HUES48 (cell line): ENCODE measurements around the gene IKBKE.
A peak's percentile ranks its signal among the peaks of the same experiment; 100 is the strongest.

Experiments used
- H3K27ac ChIP-seq: one replicate; pipeline ENCODE4 v1.7.0; 2013; ENCODE audit warnings: low read depth, low read length, inconsistent platforms
- H3K27me3 ChIP-seq: 2 replicates; pipeline ENCODE4 v1.6.1; 2013; ENCODE audit warnings: mild to moderate bottlenecking, low read length; ENCODE audit not compliant: control insufficient read depth, insufficient read depth
- H3K36me3 ChIP-seq: 2 replicates; pipeline ENCODE4 v1.6.1; 2013; ENCODE audit warnings: low read length; ENCODE audit not compliant: control insufficient read depth, insufficient read depth
- H3K4me1 ChIP-seq: 2 replicates; pipeline ENCODE4 v1.6.1; 2013; ENCODE audit warnings: mild to moderate bottlenecking, low read length; ENCODE audit not compliant: control insufficient read depth, insufficient read depth
- H3K4me3 ChIP-seq: 2 replicates; pipeline ENCODE4 v1.5.1; 2013; ENCODE audit warnings: mild to moderate bottlenecking, low read depth, low read length
- H3K9ac ChIP-seq: 2 replicates; pipeline ENCODE4 v1.6.1; 2013; ENCODE audit warnings: mild to moderate bottlenecking, low read depth, low read length, moderate library complexity
- H3K9me3 ChIP-seq: 2 replicates; pipeline ENCODE4 v1.6.1; 2013; ENCODE audit warnings: low read length; ENCODE audit not compliant: control insufficient read depth, insufficient read depth

Gene IKBKE

DNA sequence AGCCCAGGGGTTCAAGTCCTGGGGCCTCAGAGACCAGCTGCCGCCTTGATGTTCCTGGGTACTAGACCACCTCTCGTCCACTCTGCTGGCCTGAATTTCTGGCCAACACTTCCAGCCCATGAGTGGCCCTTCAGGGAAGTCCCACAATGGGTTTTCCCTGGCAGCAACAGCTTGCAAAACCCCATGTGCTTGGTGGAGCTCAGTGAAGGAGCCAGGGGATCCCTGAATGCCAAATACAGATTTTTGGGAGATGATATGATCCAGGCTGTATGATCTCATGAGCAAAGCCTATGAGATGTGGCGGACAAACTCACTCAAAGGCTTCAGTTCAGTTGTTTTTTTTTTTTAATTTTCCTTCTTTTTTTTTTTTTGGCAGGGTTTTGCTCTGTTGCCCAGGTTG lies 27.5 kb downstream of the IKBKE start:
- H3K27me3 ChIP-seq = no peaks in the 10 kb centered on the region
- no peak overlapping the region for H3K4me3 ChIP-seq
- H3K9me3 ChIP-seq = no peaks in the 10 kb centered on the region
- H3K27ac ChIP-seq = no peak overlapping the region
- H3K36me3 ChIP-seq = no peaks in the 10 kb centered on the region
- peaks cover 3% of the 10 kb centered on the region; the same call in 1 of the 2 replicates for H3K4me1 ChIP-seq
- H3K9ac ChIP-seq = no peak overlapping the region

DNA sequence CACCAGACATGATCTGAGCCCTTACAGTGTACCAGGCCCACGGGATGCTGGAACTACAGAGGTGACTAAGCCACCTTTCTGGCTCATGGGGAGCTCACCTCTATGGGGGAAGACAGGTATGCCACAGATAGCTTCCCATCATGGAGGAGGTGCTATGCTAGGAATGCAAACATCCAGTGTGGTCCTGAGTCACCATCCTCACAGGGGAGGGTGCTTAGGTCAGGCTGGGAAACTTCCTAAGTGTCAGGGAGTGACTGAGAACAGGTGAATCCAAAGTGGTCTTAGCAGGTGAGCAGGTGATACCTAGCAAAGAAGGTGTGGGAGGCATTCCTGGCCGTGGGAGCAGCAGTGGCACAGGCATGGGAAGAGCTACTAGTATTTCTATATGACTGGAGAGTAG lies 28.4 kb downstream of the IKBKE start:
- Histone ChIP-seq H3K9ac (no peak overlapping the region), H3K36me3 (no peaks in the 10 kb centered on the region), H3K4me1 (peaks cover 3% of the 10 kb centered on the region; the same call in 1 of the 2 replicates), H3K27me3 (0 out of 2 replicates have a peak, but pooled peaks cover 3% of the 10 kb centered on the region), H3K4me3 (no peak overlapping the region), H3K27ac (no peak overlapping the region), H3K9me3 (no peaks in the 10 kb centered on the region)

DNA sequence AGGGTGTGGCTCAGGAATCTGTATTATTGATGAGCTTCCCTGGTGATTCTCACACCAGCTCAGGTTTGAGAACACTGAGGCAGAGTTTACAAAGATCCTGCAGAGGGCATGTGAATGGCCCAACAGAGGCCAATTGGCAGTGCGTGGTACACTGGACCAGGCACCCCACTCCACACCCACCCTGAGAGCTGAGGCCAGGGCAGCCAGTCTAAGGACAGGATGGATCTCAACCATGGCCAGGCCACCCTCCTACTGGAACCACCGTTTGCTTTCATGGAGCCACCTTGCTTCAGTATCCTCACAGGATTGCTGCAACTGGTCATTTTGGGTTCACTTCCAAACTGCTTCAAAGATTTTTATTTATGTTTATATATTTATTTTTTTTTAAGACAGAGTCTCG lies 29.8 kb downstream of the IKBKE start:
- Histone ChIP-seq H3K36me3 (no peaks in the 10 kb centered on the region), H3K4me1 (peaks cover 3% of the 10 kb centered on the region; the same call in 1 of the 2 replicates), H3K9me3 (no peaks in the 10 kb centered on the region), H3K27me3 (peaks cover 12% of the 10 kb centered on the region; the same call in 1 of the 2 replicates), H3K27ac (no peak overlapping the region), H3K9ac (no peak overlapping the region), H3K4me3 (no peak overlapping the region)

DNA sequence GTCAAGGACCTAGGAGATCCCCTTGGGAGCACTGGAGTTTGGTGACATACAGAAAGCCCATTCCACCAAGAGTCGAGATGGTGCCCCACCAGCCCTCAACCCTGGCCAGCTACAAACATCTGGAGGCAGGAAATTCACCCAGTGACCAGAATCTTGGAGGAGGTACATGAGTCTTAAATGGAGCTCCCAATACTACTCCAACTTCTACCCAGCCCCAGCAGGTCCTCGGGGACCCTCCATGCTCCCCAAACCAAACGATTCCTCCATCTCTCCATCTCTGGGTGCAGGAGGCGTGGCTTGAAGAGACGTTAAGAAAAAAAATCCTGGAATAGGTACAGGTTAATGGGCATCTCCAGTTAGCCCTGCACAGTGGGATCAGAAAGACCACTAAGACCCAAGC lies 31.6 kb downstream of the IKBKE start:
- no peak overlapping the region for H3K27ac ChIP-seq

DNA sequence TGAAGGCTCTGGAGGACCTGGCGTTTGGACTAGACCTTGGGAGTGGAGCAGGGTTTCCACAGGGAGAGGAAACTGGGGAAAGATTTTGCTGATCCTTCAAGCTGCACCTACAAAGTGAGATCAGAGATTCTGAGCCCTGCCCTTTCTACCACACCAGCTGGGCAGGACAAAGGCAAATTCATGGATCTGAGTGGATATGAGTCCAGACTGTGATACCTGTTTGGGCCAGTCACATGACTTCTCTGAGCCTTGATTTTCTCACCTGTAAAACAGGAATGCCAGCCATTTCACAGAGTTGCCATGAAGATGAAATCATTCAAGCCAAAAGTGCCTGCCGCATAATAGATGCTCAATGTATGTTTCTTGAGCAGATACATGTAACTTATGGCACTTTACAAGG lies 32.1 kb downstream of the IKBKE start:
- Histone ChIP-seq H3K4me1 (peaks cover 3% of the 10 kb centered on the region; the same call in 1 of the 2 replicates), H3K36me3 (no peaks in the 10 kb centered on the region), H3K27ac (no peak overlapping the region), H3K27me3 (peaks cover 35% of the 10 kb centered on the region), H3K9ac (no peak overlapping the region), H3K4me3 (no peak overlapping the region), H3K9me3 (no peaks in the 10 kb centered on the region)

More for the DNA sequence above, 31.6 kb downstream of the IKBKE start:
- Histone ChIP-seq H3K27me3 (peaks cover 30% of the 10 kb centered on the region), H3K9ac (no peak overlapping the region), H3K36me3 (no peaks in the 10 kb centered on the region), H3K9me3 (no peaks in the 10 kb centered on the region), H3K4me1 (peaks cover 3% of the 10 kb centered on the region; the same call in 1 of the 2 replicates), H3K4me3 (no peak overlapping the region)

DNA sequence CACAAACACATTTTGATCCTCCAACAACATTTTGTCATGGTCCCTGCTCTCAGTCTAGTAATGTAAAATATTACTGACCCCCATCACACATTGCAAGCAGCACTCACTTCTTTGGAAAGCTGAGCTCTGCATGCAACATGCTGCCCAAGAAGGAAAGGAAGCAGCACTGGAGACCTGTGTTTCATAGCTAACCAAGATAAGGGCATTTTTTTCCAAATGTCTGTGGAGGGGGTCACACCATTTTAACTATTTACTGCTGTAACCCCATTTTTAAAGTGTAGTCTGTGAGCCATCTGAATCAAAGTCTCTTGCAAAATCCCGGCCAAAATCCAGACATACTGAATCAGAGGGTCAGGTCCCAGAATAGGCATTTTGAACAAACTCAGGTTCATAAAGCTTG lies 32.5 kb downstream of the IKBKE start:
- no peak overlapping the region for H3K9ac ChIP-seq
- H3K4me1 ChIP-seq = peaks cover 3% of the 10 kb centered on the region; the same call in 1 of the 2 replicates
- H3K27me3 ChIP-seq = peaks cover 39% of the 10 kb centered on the region

DNA sequence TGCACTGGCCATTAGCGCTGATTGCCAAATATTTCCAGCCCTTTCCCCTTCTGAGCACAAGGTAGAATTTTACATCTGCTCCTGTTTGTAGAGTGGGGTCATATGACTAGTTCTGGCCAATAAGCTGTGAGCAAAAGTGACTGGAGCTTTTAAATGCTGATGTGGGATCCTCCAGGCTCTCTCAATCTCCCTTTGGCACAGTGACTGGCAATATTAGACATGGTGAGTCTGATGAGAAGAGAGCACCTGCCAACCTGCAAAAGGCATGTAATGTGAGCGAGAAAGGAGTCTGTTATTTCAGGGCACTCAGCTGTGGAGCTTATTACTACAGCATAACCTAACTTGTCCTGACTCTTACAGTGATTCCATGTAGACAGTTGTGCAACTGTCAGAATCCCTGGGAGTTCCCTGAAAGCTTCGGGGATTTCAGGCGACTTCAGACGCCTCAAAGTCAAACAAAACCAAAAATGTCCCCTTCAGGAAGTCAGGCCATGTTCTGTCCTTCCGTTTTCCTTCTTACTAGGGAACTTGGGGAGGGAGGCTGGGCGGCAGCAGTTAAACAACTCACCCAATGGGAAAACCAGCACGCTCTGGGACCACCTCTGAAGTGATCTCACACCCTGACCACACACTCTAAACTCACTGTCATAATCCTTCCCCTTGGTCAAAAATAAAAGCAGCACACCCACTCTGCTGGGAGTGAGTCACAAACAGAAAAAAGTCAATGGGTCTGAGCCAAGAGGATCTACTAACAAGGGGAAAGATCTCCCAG lies 33.5 kb downstream of the IKBKE start:
- Histone ChIP-seq H3K27me3 (peaks cover 48% of the 10 kb centered on the region), H3K9me3 (no peaks in the 10 kb centered on the region), H3K4me3 (no peak overlapping the region), H3K27ac (no peak overlapping the region), H3K4me1 (peaks cover 2% of the 10 kb centered on the region; the same call in 1 of the 2 replicates), H3K9ac (no peak overlapping the region), H3K36me3 (no peaks in the 10 kb centered on the region)

More for the DNA sequence above, 32.5 kb downstream of the IKBKE start:
- Histone ChIP-seq H3K36me3 (no peaks in the 10 kb centered on the region), H3K27ac (no peak overlapping the region), H3K4me3 (no peak overlapping the region), H3K9me3 (no peaks in the 10 kb centered on the region)

DNA sequence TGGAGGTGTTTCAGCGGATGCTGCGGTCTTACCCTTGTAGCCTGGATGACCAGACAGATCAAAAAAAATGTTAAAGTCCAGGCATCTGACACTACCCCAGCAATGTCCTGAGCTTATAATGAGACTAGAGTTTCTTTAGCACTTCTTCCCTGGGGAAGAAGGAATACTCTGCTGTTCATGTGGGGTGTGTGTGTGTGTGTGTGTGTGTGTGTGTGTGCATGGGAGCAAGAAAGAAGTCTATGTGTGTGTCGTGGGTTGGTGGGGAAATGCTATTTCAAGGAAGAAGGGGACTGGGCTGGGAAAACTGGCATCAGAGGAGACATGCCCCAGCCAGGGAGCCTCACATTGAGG lies 34.1 kb downstream of the IKBKE start:
- Histone ChIP-seq H3K4me3 (no peak overlapping the region), H3K27ac (no peak overlapping the region), H3K9ac (no peak overlapping the region)

DNA sequence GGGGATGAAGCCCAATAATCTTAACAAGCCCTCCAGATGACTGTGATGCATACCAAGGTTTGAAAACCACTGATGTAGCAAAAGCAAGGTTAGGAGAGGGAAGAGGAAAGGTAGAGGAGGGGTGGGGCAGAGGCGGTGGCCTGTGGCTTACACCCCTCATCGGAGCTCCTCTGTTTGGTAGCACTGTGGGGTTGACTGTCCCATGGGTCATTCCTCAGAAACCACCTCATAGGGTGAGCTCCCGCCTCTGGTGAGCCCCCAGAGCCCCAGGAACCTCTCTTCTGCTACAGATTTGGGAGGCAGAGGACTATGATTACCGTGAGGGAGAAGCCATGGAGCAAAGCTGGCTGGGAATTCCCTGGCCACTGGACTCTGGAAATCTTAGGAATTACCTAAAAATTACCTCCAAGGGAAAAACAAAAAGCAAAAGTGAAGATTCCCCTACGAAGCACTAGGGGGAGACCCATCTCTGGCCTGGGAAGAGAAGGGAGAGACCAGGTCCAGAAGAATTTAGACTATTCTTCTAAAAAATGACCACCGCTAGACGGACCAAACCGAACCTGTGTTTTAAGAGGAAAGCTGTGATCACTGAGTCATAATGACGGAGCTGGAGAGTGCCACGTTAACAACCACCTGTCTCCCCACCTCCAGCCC lies 35.6 kb downstream of the IKBKE start:
- H3K27ac ChIP-seq = no peak overlapping the region
- H3K4me1 ChIP-seq = no peaks in the 10 kb centered on the region
- H3K9ac ChIP-seq = no peak overlapping the region
- H3K9me3 ChIP-seq = no peaks in the 10 kb centered on the region
- peaks cover 69% of the 10 kb centered on the region for H3K27me3 ChIP-seq
- H3K36me3 ChIP-seq = no peaks in the 10 kb centered on the region
- no peak overlapping the region for H3K4me3 ChIP-seq

More for the DNA sequence above, 34.1 kb downstream of the IKBKE start:
- Histone ChIP-seq H3K36me3 (no peaks in the 10 kb centered on the region), H3K9me3 (no peaks in the 10 kb centered on the region), H3K4me1 (no peaks in the 10 kb centered on the region), H3K27me3 (peaks cover 54% of the 10 kb centered on the region)

DNA sequence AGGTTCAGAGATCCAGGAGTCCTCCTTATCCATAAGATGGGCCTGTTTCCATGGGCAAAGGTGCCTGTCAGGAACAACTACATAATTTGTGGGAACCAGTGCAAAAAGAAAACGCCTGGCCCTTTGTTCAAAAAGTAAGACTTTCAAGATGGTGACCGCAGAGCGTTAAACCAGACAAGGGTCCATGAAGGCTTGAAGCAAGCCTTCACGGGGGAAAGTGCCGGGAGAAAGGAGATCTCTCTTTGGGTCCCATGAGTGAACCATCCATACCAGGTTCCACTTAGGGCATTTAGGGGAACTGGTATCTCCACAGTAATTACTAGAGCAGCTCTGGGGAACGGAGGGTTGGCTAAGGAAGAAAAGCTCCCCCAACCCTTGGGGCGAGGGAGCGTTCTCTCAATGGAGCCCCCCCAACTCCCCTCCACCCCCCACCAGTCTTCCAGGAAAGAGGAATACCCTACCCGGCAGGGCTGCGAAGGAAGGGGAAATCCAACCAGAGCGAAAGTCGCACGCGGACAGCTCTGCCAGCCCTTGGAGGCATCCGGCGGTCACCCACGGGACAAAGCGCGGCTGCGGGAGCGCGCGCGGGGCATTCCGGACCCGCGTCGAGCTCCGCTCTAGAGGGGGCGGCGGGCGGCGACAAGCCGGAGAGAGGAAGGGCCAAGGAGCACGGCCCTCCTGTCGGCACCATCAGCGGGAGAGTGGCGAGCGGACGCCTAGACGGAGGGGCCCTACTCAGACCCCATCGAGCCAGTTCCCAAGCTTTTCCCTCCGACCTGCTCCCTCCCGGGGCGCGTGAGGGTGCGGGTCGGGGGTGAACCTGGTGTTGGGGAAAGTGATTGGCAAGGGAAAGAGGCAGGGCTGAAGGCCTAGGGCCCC lies 36.4 kb downstream of the IKBKE start:
- Histone ChIP-seq H3K36me3 (no peaks in the 10 kb centered on the region), H3K4me1 (peaks cover 5% of the 10 kb centered on the region; the same call in 1 of the 2 replicates), H3K9me3 (no peaks in the 10 kb centered on the region), H3K27ac (no peak overlapping the region), H3K9ac (no peak overlapping the region), H3K4me3 (peak overlapping the region; percentile 66), H3K27me3 (peaks cover 76% of the 10 kb centered on the region)
